NT2/D1 (cell line): ENCODE measurements around the gene COMMD10.

Experiments used
- SUZ12 ChIP-seq: IDR thresholded peaks from 2 replicates; pipeline ENCODE4 v1.6.1; 2011; ENCODE audit not compliant: insufficient read length, insufficient read depth; ENCODE audit errors: extremely low read depth
- YY1 ChIP-seq: IDR thresholded peaks from 2 replicates; pipeline ENCODE4 v1.6.1; 2011; ENCODE audit not compliant: insufficient read length, insufficient read depth
- ZNF274 ChIP-seq: IDR thresholded peaks from 2 replicates; pipeline ENCODE4 v1.6.1; 2011; ENCODE audit warnings: mild to moderate bottlenecking, low read depth, low read length

GRCh38 chr5:116303340-116303739 lies 218.5 kb downstream of the COMMD10 start:
- no peak for TF ChIP-seq ZNF274
- TF ChIP-seq YY1: no peak
- TF ChIP-seq SUZ12: no peak
